K562 (cell line): ENCODE data around the gene NRF1. TPM values are rescaled to one million over a fixed set of nuclear protein-coding genes. Genes with fewer than 3 reads are reported as not detected.

Experiments used
- BRD4 ChIP-seq: fragments of 200-600 bp; sonication (generic); IDR thresholded peaks from 2 replicates; pipeline ENCODE4 v1.6.1; 2017; ENCODE audit warnings: inconsistent platforms
- CBX3 ChIP-seq, 2 experiments: IDR thresholded peaks; 1 replicate in 1 of 2; 2 replicates in 1 of 2; pipeline ENCODE4 v1.6.1; 2012; ENCODE audit warnings: inconsistent platforms in 2 of 2, low read length in 2 of 2, borderline replicate concordance in 1 of 2, control low read depth in 1 of 2
- ETV6 ChIP-seq, 3 experiments: fragments of 150-350 bp in 1 of 3; sonication (generic) in 1 of 3; formaldehyde crosslinking in 1 of 3; IDR thresholded peaks; 2 replicates each; pipeline versions ENCODE4 v1.6.1 to v1.8.0; 2014 to 2022; ENCODE audit warnings: borderline replicate concordance in 2 of 3, low read depth in 2 of 3, antibody characterized with exemption in 1 of 3, low read length in 1 of 3, mild to moderate bottlenecking in 1 of 3, missing genetic modification reagents in 1 of 3
- FUS ChIP-seq: fragments of 200-400 bp; formaldehyde crosslinking; optimal IDR thresholded peaks from 2 replicates; pipeline ENCODE3; 2017; ENCODE audit warnings: low read depth, low read length
- HMGN3 ChIP-seq: IDR thresholded peaks from 2 replicates; pipeline ENCODE4 v1.6.1; 2011; ENCODE audit warnings: borderline replicate concordance, low read depth, mild to moderate bottlenecking, mixed read lengths, low read length; ENCODE audit not compliant: insufficient read length; ENCODE audit errors: extremely low read depth
- L3MBTL2 ChIP-seq: fragments of 450-650 bp; IDR thresholded peaks from 2 replicates; pipeline ENCODE4 v1.6.1; 2016; ENCODE audit warnings: mild to moderate bottlenecking, moderate library complexity
- LEF1 ChIP-seq: fragments of 450-650 bp; IDR thresholded peaks from 2 replicates; pipeline ENCODE4 v1.6.1; 2016; ENCODE audit warnings: mild to moderate bottlenecking
- MAZ ChIP-seq, 2 experiments: fragments of 450-650 bp in 1 of 2; sonication (generic) in 1 of 2; formaldehyde crosslinking; IDR thresholded peaks in 1 of 2; conservative IDR thresholded peaks in 1 of 2; 2 replicates each; pipeline versions ENCODE4 v1.4.0 to v1.5.0; 2020; ENCODE audit warnings: mild to moderate bottlenecking in 1 of 2, missing genetic modification reagents in 1 of 2
- NFE2 ChIP-seq: IDR thresholded peaks from 2 replicates; pipeline ENCODE4 v1.6.1; 2014; ENCODE audit warnings: antibody characterized with exemption, low read depth
- PCBP2 ChIP-seq: fragments of 200-400 bp; formaldehyde crosslinking; IDR thresholded peaks from 2 replicates; pipeline ENCODE4 v1.6.1; 2018; ENCODE audit warnings: low read length, low read depth, mild to moderate bottlenecking, moderate library complexity; ENCODE audit not compliant: poor library complexity, severe bottlenecking
- POLR2AphosphoS2 ChIP-seq: IDR thresholded peaks from 2 replicates; pipeline ENCODE4 v1.6.1; 2012; ENCODE audit warnings: low read length, improper control_type of control experiment
- SMAD4 ChIP-seq: fragments of 250-450 bp; sonication (Bioruptor Pico); conservative IDR thresholded peaks from 2 replicates; pipeline ENCODE4 v1.8.0; 2021; ENCODE audit warnings: inconsistent platforms, mild to moderate bottlenecking, moderate library complexity
- SP1 ChIP-seq: sonication (generic); formaldehyde crosslinking; IDR thresholded peaks from 2 replicates; pipeline ENCODE4 v1.8.1; 2022; ENCODE audit warnings: mild to moderate bottlenecking, missing genetic modification reagents
- TCF7 ChIP-seq: sonication (generic); IDR thresholded peaks from 2 replicates; pipeline ENCODE4 v1.6.1; 2016; ENCODE audit warnings: antibody characterized with exemption, borderline replicate concordance
- ZNF12 ChIP-seq: sonication (generic); formaldehyde crosslinking; IDR thresholded peaks from 2 replicates; pipeline ENCODE4 v1.4.0; 2020; ENCODE audit warnings: mild to moderate bottlenecking, missing genetic modification reagents
- ZNF212 ChIP-seq: fragments of 450-650 bp; formaldehyde crosslinking; IDR thresholded peaks from 2 replicates; pipeline ENCODE4 v1.4.0; 2020; ENCODE audit warnings: mild to moderate bottlenecking
- ZNF23 ChIP-seq: fragments of 250-450 bp; sonication (Bioruptor Pico); IDR thresholded peaks from 2 replicates; pipeline ENCODE4 v1.4.0; 2020; ENCODE audit warnings: mild to moderate bottlenecking
- ZNF282 ChIP-seq: sonication (generic); formaldehyde crosslinking; IDR thresholded peaks from 2 replicates; pipeline ENCODE4 v1.8.1; 2023; ENCODE audit warnings: missing genetic modification reagents
- ZNF57 ChIP-seq: fragments of 450-650 bp; formaldehyde crosslinking; IDR thresholded peaks from 2 replicates; pipeline ENCODE4 v1.4.0; 2020; ENCODE audit warnings: mild to moderate bottlenecking, moderate library complexity
- ZNF584 ChIP-seq: fragments of 200-800 bp; sonication (Bioruptor generic); IDR thresholded peaks from 2 replicates; pipeline ENCODE4 v1.6.1; 2016; ENCODE audit warnings: low read depth, mild to moderate bottlenecking, missing genetic modification characterization, missing compliant biosample characterization
- ZNF589 ChIP-seq: fragments of 200-800 bp; sonication (Bioruptor generic); IDR thresholded peaks from 2 replicates; pipeline ENCODE4 v1.6.1; 2016; ENCODE audit warnings: low read depth, missing genetic modification characterization, missing compliant biosample characterization
- ZNF77 ChIP-seq: fragments of 250-450 bp; sonication (Bioruptor Pico); IDR thresholded peaks from 2 replicates; pipeline ENCODE4 v1.5.0; 2020
- ZSCAN32 ChIP-seq: fragments of 450-650 bp; formaldehyde crosslinking; IDR thresholded peaks from 2 replicates; pipeline ENCODE4 v1.4.0; 2020; ENCODE audit warnings: mild to moderate bottlenecking, moderate library complexity
- polyA plus RNA-seq, 8 experiments: library from polyadenylated mRNA; depleted of rRNA in 4 of 8; stranded (reverse) in 5 of 8; unstranded in 3 of 8; fragments of >200 nt; fragmentation: Nextera tagmentation in 2 of 8; fragmentation: Illumina TruSeq in 1 of 8; extraction: Ambion mirVana in 2 of 8; extraction: Trizol in 1 of 8; gene quantifications; 2 replicates each; pipeline versions ENCODE4 v1.2.1 to v1.2.3, GENCODE V29; 2011 to 2014; ENCODE audit warnings: inconsistent platforms in 1 of 8, missing spikeins in 1 of 8
- total RNA-seq, 7 experiments: library from RNA; depleted of rRNA in 6 of 7; stranded (reverse); fragments of >200 nt in 6 of 7; fragmentation: Illumina TruSeq in 2 of 7; extraction: Trizol in 2 of 7; gene quantifications; 2 replicates each; pipeline versions ENCODE4 v1.2.1 to v1.2.3, GENCODE V29; 2011 to 2021; ENCODE audit warnings: low replicate concordance in 1 of 7
- TF ChIP-seq, protein P1 (sequence below): fragments of 250-450 bp; sonication (Bioruptor Pico); IDR thresholded peaks from 2 replicates; pipeline ENCODE4 v1.8.0; 2021; ENCODE audit warnings: moderate library complexity, mild to moderate bottlenecking, inconsistent platforms
- TF ChIP-seq, protein P2 (sequence below), 2 experiments: fragments of 450-650 bp in 1 of 2; sonication (generic) in 1 of 2; formaldehyde crosslinking in 1 of 2; IDR thresholded peaks in 1 of 2; conservative IDR thresholded peaks in 1 of 2; 2 replicates each; pipeline versions ENCODE4 v1.6.1 to v1.8.1; 2016 to 2023; ENCODE audit warnings: mild to moderate bottlenecking in 2 of 2, moderate library complexity in 2 of 2, inconsistent platforms in 1 of 2, missing genetic modification reagents in 1 of 2
- TF ChIP-seq, protein P3 (sequence below): sonication (generic); formaldehyde crosslinking; IDR thresholded peaks from 2 replicates; pipeline ENCODE4 v1.5.0; 2020; ENCODE audit warnings: missing genetic modification reagents

NRF1 gene
- total and polyA plus RNA-seq, 9 of the 15 experiments (the other 6 are each of a cell fraction or from before 2014, with no cell fraction given), result 8.6 to 28.8 (median 20.3) TPM

DNA sequence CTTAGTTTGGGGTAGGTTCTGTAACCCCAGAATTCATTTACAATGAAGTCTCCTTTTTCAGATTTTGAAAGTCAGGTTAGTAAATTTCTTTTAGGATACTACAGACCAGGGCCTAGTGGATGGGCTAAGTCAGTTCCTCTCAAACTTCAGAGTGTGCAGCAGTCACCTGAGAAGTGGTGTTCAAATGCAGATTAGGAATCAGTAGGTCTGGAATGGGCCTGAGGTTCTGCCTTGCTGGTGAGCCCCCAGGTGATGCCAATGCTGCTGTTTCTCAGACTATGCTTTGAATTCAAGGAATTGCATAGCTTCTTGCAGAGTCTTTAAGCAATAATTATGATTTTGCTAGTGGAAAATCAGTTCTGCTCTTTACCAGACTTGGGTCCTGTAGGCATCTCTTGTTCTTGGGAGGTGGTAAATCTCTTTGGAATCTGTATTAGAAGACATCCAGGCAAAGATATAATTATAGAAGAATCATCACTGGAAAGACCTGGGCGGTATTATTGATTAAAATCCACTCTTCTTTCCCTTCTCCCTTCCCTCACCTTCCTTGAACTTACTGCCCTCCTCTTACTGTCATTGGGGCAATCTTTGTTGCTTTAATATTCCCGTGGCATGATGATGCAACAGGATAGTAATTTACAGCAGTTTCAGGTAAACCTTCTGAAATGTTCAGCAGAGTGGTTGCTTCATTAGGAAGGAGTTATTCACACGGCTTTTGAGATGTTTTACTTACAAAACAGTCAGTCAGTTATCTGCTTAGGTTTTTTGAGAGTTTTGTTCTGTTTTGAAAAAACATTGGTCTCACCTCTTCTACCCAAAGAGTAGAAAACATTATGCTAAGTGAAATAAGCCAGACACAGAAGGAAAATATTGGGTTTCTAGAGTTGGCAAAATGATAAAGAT, 87.2 kb downstream of the NRF1 start (continued):
- TF ChIP-seq, protein P1, sequence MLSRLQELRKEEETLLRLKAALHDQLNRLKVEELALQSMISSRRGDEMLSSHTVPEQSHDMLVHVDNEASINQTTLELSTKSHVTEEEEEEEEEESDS (CRISPR knock-in tag), result no peak
- TF ChIP-seq PCBP2 (no peak), TCF7 (no peak), ZSCAN32 (peak; percentile 78; the same call in 1 of the 2 replicates), MAZ (CRISPR knock-in tag; conservative IDR thresholded peaks at IDR 0.05 in 1 of 2, IDR thresholded peaks at IDR 0.05 in 1 of 2) (peak in 1 of 2 experiments; percentile 32; a peak in 2 of 4 replicates), FUS (no peak), ZNF12 (no peak), SP1 (no peak; the same call in 1 of the 2 replicates), ZNF282 (CRISPR knock-in tag) (no peak), NFE2 (no peak), ZNF77 (CRISPR knock-in tag) (no peak), ETV6 (IDR thresholded peaks at IDR 0.05; ENCODE audit: borderline replicate concordance in 1 of 2, low read depth in 2 of 2, low read length in 1 of 2) (no peak), ETV6 (CRISPR knock-in tag; IDR thresholded peaks at IDR 0.05; ENCODE audit: borderline replicate concordance) (no peak), LEF1 (peak; percentile 66; the same call in 1 of the 2 replicates), L3MBTL2 (0 out of 2 replicates have a peak, but pooled peaks have one; percentile 29), ZNF23 (CRISPR knock-in tag) (no peak), BRD4 (no peak), ZNF589 (CRISPR knock-in tag) (peak; percentile 70; the same call in 1 of the 2 replicates), CBX3 (IDR thresholded peaks at IDR 0.05; ENCODE audit: borderline replicate concordance in 1 of 2, low read length in 2 of 2) (no peak), POLR2AphosphoS2 (no peak), HMGN3 (no peak), ZNF57 (CRISPR knock-in tag) (no peak), ZNF212 (no peak), SMAD4 (CRISPR knock-in tag) (peak; percentile 73), ZNF584 (peak; percentile 65; the same call in 1 of the 2 replicates)
- TF ChIP-seq, protein P2, sequence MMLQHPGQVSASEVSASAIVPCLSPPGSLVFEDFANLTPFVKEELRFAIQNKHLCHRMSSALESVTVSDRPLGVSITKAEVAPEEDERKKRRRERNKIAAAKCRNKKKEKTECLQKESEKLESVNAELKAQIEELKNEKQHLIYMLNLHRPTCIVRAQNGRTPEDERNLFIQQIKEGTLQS (IDR thresholded peaks at IDR 0.05), result peak; percentile 99
- TF ChIP-seq, protein P2 (CRISPR knock-in tag; conservative IDR thresholded peaks at IDR 0.05), result no peak
- TF ChIP-seq, protein P3, sequence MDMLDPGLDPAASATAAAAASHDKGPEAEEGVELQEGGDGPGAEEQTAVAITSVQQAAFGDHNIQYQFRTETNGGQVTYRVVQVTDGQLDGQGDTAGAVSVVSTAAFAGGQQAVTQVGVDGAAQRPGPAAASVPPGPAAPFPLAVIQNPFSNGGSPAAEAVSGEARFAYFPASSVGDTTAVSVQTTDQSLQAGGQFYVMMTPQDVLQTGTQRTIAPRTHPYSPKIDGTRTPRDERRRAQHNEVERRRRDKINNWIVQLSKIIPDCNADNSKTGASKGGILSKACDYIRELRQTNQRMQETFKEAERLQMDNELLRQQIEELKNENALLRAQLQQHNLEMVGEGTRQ, result no peak
